Limb (tissue), 2 donors: ENCODE measurements around the gene TBC1D14.

Source experiments
- DNase-seq, 2 donors: peaks; one replicate each; pipeline ENCODE4 v3.0.0-alpha.2; 2016; ENCODE audit errors: extremely low spot score in 2 of 2

Gene TBC1D14

GRCh38 chr4:6992728-6993677 lies 83.4 kb downstream of the TBC1D14 start:
- DNase-seq = no peak

- DNase-seq = no peak
Observed at GRCh38 chr4:6996481-6996880, 86.9 kb downstream of the TBC1D14 start.

GRCh38 chr4:6999172-7000086 lies 89.8 kb downstream of the TBC1D14 start:
- no peak for DNase-seq

GRCh38 chr4:7000421-7001176 lies 91.0 kb downstream of the TBC1D14 start:
- no peak for DNase-seq

GRCh38 chr4:7001271-7001670 lies 91.6 kb downstream of the TBC1D14 start:
- no peak for DNase-seq

- no peak for DNase-seq
Observed at GRCh38 chr4:7002336-7002735, 92.7 kb downstream of the TBC1D14 start.

- no peak for DNase-seq
Observed at GRCh38 chr4:7003176-7003878, 93.7 kb downstream of the TBC1D14 start.

- no peak for DNase-seq
Observed at GRCh38 chr4:7003879-7004240, 94.2 kb downstream of the TBC1D14 start.

- DNase-seq = no peak
Observed at GRCh38 chr4:7004331-7004730, 94.7 kb downstream of the TBC1D14 start.

GRCh38 chr4:7005571-7005970 lies 95.9 kb downstream of the TBC1D14 start:
- no peak for DNase-seq

GRCh38 chr4:7006411-7006810 lies 96.8 kb downstream of the TBC1D14 start:
- no peak for DNase-seq

- DNase-seq = no peak
Observed at GRCh38 chr4:7007142-7007907, 97.7 kb downstream of the TBC1D14 start.

GRCh38 chr4:7007944-7008343 lies 98.3 kb downstream of the TBC1D14 start:
- no peak for DNase-seq

GRCh38 chr4:7009564-7009963 lies 99.9 kb downstream of the TBC1D14 start:
- DNase-seq = no peak

- DNase-seq = no peak
Observed at GRCh38 chr4:7013175-7013574, 103.5 kb downstream of the TBC1D14 start.

GRCh38 chr4:7014815-7015214 lies 105.2 kb downstream of the TBC1D14 start:
- DNase-seq = no peak

- DNase-seq = no peak
Observed at GRCh38 chr4:7015383-7016035, 105.9 kb downstream of the TBC1D14 start.

GRCh38 chr4:7016086-7016485 lies 106.5 kb downstream of the TBC1D14 start:
- no peak for DNase-seq

- no peak for DNase-seq
Observed at GRCh38 chr4:7016512-7016911, 106.9 kb downstream of the TBC1D14 start.
